Neural crest cell (in vitro differentiated cells): ENCODE measurements around the gene NPAS2. TPM values are rescaled to one million over a fixed set of nuclear protein-coding genes. Genes with fewer than 3 reads are reported as not detected.

Source experiments
- DNase-seq: peaks from one replicate; pipeline ENCODE4 v3.0.0; 2021; ENCODE audit warnings: low read depth, mixed read lengths, low spot score
- H3K27ac Mint-ChIP-seq: one replicate; pipeline ENCODE4 v1.8.0; 2021; ENCODE audit warnings: mild to moderate bottlenecking, mixed read lengths; ENCODE audit not compliant: unreplicated experiment
- H3K27me3 Mint-ChIP-seq: 2 replicates; pipeline ENCODE4 v1.8.0; 2021; ENCODE audit warnings: low read depth, mild to moderate bottlenecking, mixed read lengths
- H3K36me3 Mint-ChIP-seq: 2 replicates; pipeline ENCODE4 v1.8.0; 2021; ENCODE audit warnings: low read depth, mild to moderate bottlenecking, mixed read lengths
- H3K4me1 Mint-ChIP-seq: 2 replicates; pipeline ENCODE4 v1.8.0; 2021; ENCODE audit warnings: mixed read lengths
- H3K4me3 Mint-ChIP-seq: one replicate; pipeline ENCODE4 v1.8.0; 2021; ENCODE audit warnings: mild to moderate bottlenecking, mixed read lengths
- H3K9me3 Mint-ChIP-seq: 2 replicates; pipeline ENCODE4 v1.8.0; 2021; ENCODE audit warnings: mixed read lengths
- CTCF ChIP-seq: fragments of 200-600 bp; sonication (generic); conservative IDR thresholded peaks from 2 replicates; pipeline ENCODE4 v1.5.0; 2021; ENCODE audit warnings: antibody characterized with exemption, mild to moderate bottlenecking
- total RNA-seq: library from RNA; stranded (reverse); gene quantifications from 2 replicates; pipeline ENCODE4 v1.2.1, GENCODE V29; 2021

NPAS2 gene
- total RNA-seq, 1 donor from 2014 or later, result 2.6 TPM

DNA sequence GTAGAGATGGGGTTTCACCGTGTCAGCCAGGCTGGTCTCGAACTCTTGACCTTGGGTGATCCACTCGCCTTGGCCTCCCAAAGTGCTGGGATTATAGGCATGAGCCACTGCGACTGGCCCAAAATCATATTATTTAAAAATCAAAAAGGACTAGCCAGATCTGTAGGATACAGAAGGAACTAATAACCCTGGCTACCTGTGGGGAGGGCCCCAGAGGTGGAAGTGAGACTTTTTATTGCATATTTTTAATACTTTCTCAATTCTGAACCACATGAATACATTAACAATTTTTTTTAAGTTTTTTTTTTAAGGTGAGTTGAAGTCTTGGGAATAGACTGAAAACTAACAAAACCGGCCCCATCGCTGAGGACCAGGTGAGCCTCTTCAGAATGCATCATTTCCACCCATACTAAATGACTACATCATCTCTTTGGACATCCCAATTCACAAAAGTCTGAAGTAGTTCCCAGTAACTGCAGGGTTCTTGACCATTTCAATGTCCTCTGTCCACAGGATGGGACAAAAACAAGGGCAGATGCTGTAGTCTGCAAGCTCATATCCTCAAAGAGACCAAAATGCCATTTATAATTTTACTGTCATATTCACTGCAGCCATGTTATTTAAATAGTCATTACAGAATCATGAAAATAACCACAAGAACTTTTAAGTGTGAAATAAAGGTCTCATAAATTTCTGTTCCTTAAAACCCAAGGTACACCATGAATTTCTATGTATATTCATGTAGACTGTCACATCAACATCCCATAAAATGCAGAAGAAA, 203.6 kb downstream of the NPAS2 start:
- Mint-ChIP-seq H3K4me1 (peaks cover 19% of the 10 kb centered on the region), H3K9me3 (no peaks in the 10 kb centered on the region), H3K27ac (no peak overlapping the region), H3K27me3 (no peaks in the 10 kb centered on the region), H3K4me3 (no peak overlapping the region), H3K36me3 (peaks cover 26% of the 10 kb centered on the region)
- DNase-seq, result no peak
- TF ChIP-seq CTCF, result no peak

DNA sequence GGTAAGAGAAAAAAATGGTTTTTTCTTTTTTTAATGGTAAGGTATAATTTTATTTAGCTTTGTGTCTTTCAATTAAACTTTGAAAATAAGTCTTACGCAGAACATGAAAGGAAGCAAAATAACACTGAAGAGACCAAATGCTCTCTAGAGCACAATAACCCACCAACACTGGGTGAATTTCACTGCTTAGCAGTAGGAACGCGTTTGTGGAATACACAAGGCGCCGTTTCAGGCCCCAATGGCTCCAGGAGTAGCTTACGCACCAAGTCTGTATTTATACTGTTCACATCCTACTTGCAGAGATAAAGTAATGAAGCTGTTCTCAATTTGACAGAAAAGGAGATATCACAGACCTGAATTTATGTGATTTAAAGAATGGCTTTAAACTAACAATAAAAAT, 205.6 kb downstream of the NPAS2 start:
- H3K9me3 Mint-ChIP-seq, result peaks cover 4% of the 10 kb centered on the region
- H3K27me3 Mint-ChIP-seq, result no peaks in the 10 kb centered on the region
- no peak for DNase-seq
- no peak overlapping the region for H3K4me3 Mint-ChIP-seq
- H3K4me1 Mint-ChIP-seq, result peaks cover 19% of the 10 kb centered on the region
- no peak for TF ChIP-seq CTCF
- H3K27ac Mint-ChIP-seq, result no peak overlapping the region
- H3K36me3 Mint-ChIP-seq, result peaks cover 28% of the 10 kb centered on the region

DNA sequence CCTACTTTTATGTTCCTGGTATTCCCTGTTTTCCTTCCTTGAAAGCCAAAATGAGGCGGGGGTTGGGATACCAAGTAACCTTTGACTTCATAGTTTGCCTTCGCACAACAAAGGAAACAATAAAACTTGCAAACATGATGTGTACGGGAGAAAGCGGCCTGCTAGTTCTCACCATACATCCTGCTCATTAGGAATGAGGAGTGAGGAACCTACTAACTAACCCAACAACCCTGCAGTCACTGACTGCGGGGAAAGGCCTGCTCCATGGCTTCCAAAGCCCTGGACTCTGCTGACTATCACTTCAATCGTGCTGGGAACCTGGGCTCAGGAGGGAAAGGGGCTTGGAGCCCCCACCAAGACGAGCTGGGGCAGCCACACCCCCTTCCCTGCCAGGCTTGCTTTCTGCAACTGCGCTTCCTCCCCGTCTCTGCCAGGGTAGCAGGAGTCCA, 206.3 kb downstream of the NPAS2 start:
- DNase-seq, result no peak
- Mint-ChIP-seq H3K27me3 (no peaks in the 10 kb centered on the region), H3K4me1 (peaks cover 19% of the 10 kb centered on the region), H3K36me3 (peaks cover 24% of the 10 kb centered on the region), H3K27ac (peak overlapping the region; percentile 71), H3K4me3 (no peak overlapping the region), H3K9me3 (peaks cover 4% of the 10 kb centered on the region)
- TF ChIP-seq CTCF, result no peak

DNA sequence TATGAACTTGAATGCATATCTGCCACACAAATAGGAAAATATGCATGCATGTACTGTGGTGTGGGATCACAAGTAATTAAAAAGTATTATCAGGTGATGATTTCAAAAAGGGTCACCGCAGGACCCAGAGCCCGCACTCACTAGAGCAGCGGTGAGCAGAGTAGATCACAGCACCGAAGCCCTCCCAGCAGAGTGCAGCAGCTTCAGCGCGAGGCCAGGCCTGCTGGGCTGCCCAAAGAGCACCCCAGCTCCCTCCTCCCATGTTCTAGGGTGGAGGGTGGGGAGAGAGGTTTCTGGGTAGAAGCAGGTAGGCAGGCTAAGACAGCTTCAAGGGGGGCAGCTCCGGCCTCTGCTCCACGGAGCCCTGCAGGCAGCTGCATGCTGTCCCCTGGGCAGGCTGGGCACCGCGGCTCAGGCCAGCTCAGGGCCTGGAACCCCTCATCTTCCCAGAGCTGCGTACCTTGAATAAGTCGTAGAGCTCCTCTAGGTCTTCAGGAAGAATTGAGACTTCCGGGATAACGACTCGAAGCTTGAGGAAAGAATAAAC, 207.1 kb downstream of the NPAS2 start:
- peaks cover 4% of the 10 kb centered on the region for H3K9me3 Mint-ChIP-seq
- H3K27ac Mint-ChIP-seq, result no peak overlapping the region
- no peak overlapping the region for H3K4me3 Mint-ChIP-seq
- no peak for DNase-seq
- no peaks in the 10 kb centered on the region for H3K27me3 Mint-ChIP-seq
- peaks cover 19% of the 10 kb centered on the region for H3K4me1 Mint-ChIP-seq
- TF ChIP-seq CTCF, result no peak
- peaks cover 25% of the 10 kb centered on the region for H3K36me3 Mint-ChIP-seq

GRCh38 chr2:101027852-101028251, 207.9 kb downstream of the NPAS2 start:
- peaks cover 19% of the 10 kb centered on the region for H3K4me1 Mint-ChIP-seq
- TF ChIP-seq CTCF, result no peak
- H3K4me3 Mint-ChIP-seq, result no peak overlapping the region
- no peaks in the 10 kb centered on the region for H3K27me3 Mint-ChIP-seq
- peaks cover 21% of the 10 kb centered on the region for H3K36me3 Mint-ChIP-seq
- H3K27ac Mint-ChIP-seq, result peak overlapping the region; percentile 6
- H3K9me3 Mint-ChIP-seq, result peaks cover 4% of the 10 kb centered on the region
- no peak for DNase-seq
